H1 (cell line): ENCODE results near the gene GRM5. TPM values are rescaled to one million over a fixed set of nuclear protein-coding genes. Genes with fewer than 3 reads are reported as not detected.

Experiments
- CTCF ChIA-PET: fragments of 300-600 bp; sonication (Branson Sonifier 250); formaldehyde crosslinking; loops from one replicate; lab custom pipeline; 2021; ENCODE audit not compliant: partially characterized antibody; lab: Charles Lee
- POLR2A ChIA-PET: fragments of 300-600 bp; sonication (Branson Sonifier 250); formaldehyde crosslinking; loops from one replicate; lab custom pipeline; 2021; ENCODE audit warnings: inconsistent platforms; ENCODE audit not compliant: partially characterized antibody; lab: Charles Lee
- DNase-seq, 2 experiments: peaks; one replicate each; pipeline versions ENCODE4 v3.0.0 to v3.0.0-alpha.2; 2010 to 2022; ENCODE audit warnings: low spot score in 2 of 2, low read depth in 1 of 2, mixed read lengths in 1 of 2
- FAIRE-seq: peaks from 2 replicates; lab custom pipeline; 2011; peaks lifted over from hg19 to GRCh38; lab: Jason Lieb, UNC
- H2AFZ ChIP-seq: 2 replicates; pipeline ENCODE4 v1.8.1; 2012; ENCODE audit warnings: low read length, inconsistent platforms
- H2AK5ac ChIP-seq: 2 replicates; pipeline ENCODE4 v1.6.1; 2013; ENCODE audit warnings: low read depth, low read length
- H2BK120ac ChIP-seq: replicated peaks from 2 replicates; pipeline ENCODE3; 2013; ENCODE audit warnings: low read depth, low read length, inconsistent platforms
- H2BK12ac ChIP-seq: 2 replicates; pipeline ENCODE4 v1.6.1; 2013; ENCODE audit warnings: low read depth, low read length
- H2BK15ac ChIP-seq: 2 replicates; pipeline ENCODE4 v1.6.1; 2013; ENCODE audit warnings: low read length
- H2BK20ac ChIP-seq: 2 replicates; pipeline ENCODE4 v1.6.1; 2013; ENCODE audit warnings: low read length
- H2BK5ac ChIP-seq: 2 replicates; pipeline ENCODE4 v1.6.1; 2013; ENCODE audit warnings: low read depth, low read length
- H3K14ac ChIP-seq: 2 replicates; pipeline ENCODE4 v1.6.1; 2013; ENCODE audit warnings: inconsistent platforms; ENCODE audit not compliant: insufficient read length
- H3K18ac ChIP-seq: 2 replicates; pipeline ENCODE4 v1.6.1; 2013; ENCODE audit warnings: low read length; ENCODE audit errors: extremely low read depth
- H3K23ac ChIP-seq: 2 replicates; pipeline ENCODE4 v1.6.1; 2013; ENCODE audit warnings: inconsistent platforms; ENCODE audit not compliant: insufficient read length
- H3K23me2 ChIP-seq: 2 replicates; pipeline ENCODE4 v1.6.1; 2013; ENCODE audit warnings: low read depth, low read length
- H3K27ac ChIP-seq: 2 replicates; pipeline ENCODE4 v1.6.1; 2011; ENCODE audit warnings: low read depth, low read length, inconsistent platforms
- H3K27me3 ChIP-seq, 4 experiments: replicated peaks in 1 of 4; 1 replicate in 1 of 4; 2 replicates in 3 of 4; pipeline versions ENCODE4 v1.6.1 to v1.8.1; 2011 to 2013; ENCODE audit warnings: low read length in 3 of 4, mild to moderate bottlenecking in 3 of 4, inconsistent platforms in 2 of 4, mixed read lengths in 2 of 4, moderate library complexity in 1 of 4; ENCODE audit not compliant: control insufficient read depth in 3 of 4, insufficient read depth in 3 of 4; ENCODE audit errors: extremely low read depth in 1 of 4
- H3K36me3 ChIP-seq, 4 experiments: 2 replicates each; pipeline versions ENCODE4 v1.6.1 to v1.8.1; 2011 to 2013; ENCODE audit warnings: mild to moderate bottlenecking in 4 of 4, low read length in 3 of 4, moderate library complexity in 2 of 4, control low read depth in 1 of 4, inconsistent platforms in 1 of 4; ENCODE audit not compliant: insufficient read depth in 4 of 4, control insufficient read depth in 2 of 4
- H3K4ac ChIP-seq: replicated peaks from 2 replicates; pipeline ENCODE3; 2013; ENCODE audit warnings: low read length, low read depth, mixed read lengths, inconsistent platforms; ENCODE audit not compliant: insufficient read length
- H3K4me1 ChIP-seq, 4 experiments: replicated peaks in 1 of 4; 1 replicate in 1 of 4; 2 replicates in 3 of 4; pipeline versions ENCODE4 v1.6.1 to v1.8.1; 2011 to 2013; ENCODE audit warnings: low read length in 3 of 4, inconsistent platforms in 2 of 4, mixed read lengths in 1 of 4; ENCODE audit not compliant: insufficient read depth in 4 of 4, control insufficient read depth in 3 of 4
- H3K4me2 ChIP-seq, 2 experiments: 2 replicates each; pipeline versions ENCODE4 v1.6.1 to v1.8.1; 2011 to 2013; ENCODE audit warnings: low read depth in 2 of 2, low read length in 2 of 2, control low read depth in 1 of 2, inconsistent platforms in 1 of 2, mild to moderate bottlenecking in 1 of 2; ENCODE audit not compliant: insufficient read depth in 1 of 2
- H3K4me3 ChIP-seq, 4 experiments: fragments of 200-600, 300-600 bp in 1 of 4; sonication (generic), shearing (Covaris generic), sonication (Bioruptor Twin) in 1 of 4; 2 replicates each; pipeline versions ENCODE4 v1.5.1 to v1.8.1; 2011 to 2016; ENCODE audit warnings: low read length in 4 of 4, low read depth in 3 of 4, control low read depth in 2 of 4, inconsistent platforms in 2 of 4, mild to moderate bottlenecking in 2 of 4, mixed read lengths in 1 of 4, moderate library complexity in 1 of 4; ENCODE audit not compliant: insufficient read depth in 2 of 4; ENCODE audit errors: extremely low read depth in 1 of 4
- H3K56ac ChIP-seq: replicated peaks from 2 replicates; pipeline ENCODE3; 2013; ENCODE audit warnings: low read depth, mild to moderate bottlenecking, mixed read lengths, low read length, inconsistent platforms; ENCODE audit not compliant: insufficient read length
- H3K79me1 ChIP-seq: 2 replicates; pipeline ENCODE4 v1.6.1; 2013; ENCODE audit warnings: low read depth, low read length, control low read depth
- H3K79me2 ChIP-seq, 2 experiments: 2 replicates each; pipeline versions ENCODE4 v1.6.1 to v1.8.1; 2012 to 2013; ENCODE audit warnings: low read length in 2 of 2, mild to moderate bottlenecking in 2 of 2, inconsistent platforms in 1 of 2; ENCODE audit not compliant: insufficient read depth in 2 of 2, control insufficient read depth in 1 of 2
- H3K9ac ChIP-seq, 4 experiments: replicated peaks in 1 of 4; 1 replicate in 1 of 4; 2 replicates in 3 of 4; pipeline versions ENCODE4 v1.6.1 to v1.8.1; 2011 to 2013; ENCODE audit warnings: low read depth in 3 of 4, low read length in 3 of 4, control low read depth in 2 of 4, mild to moderate bottlenecking in 2 of 4, moderate library complexity in 2 of 4, inconsistent platforms in 1 of 4; ENCODE audit errors: extremely low read depth in 1 of 4
- H3K9me3 ChIP-seq, 2 experiments: 2 replicates each; pipeline versions ENCODE4 v1.6.1 to v1.8.1; 2012 to 2013; ENCODE audit warnings: mild to moderate bottlenecking in 2 of 2, moderate library complexity in 2 of 2, control low read depth in 1 of 2, inconsistent platforms in 1 of 2, low read depth in 1 of 2, low read length in 1 of 2, mixed read lengths in 1 of 2; ENCODE audit not compliant: insufficient read depth in 2 of 2
- H4K20me1 ChIP-seq, 2 experiments: replicated peaks in 1 of 2; 2 replicates each; pipeline versions ENCODE3 to v1.8.1; 2011 to 2013; ENCODE audit warnings: inconsistent platforms in 2 of 2, low read length in 2 of 2, mild to moderate bottlenecking in 1 of 2; ENCODE audit not compliant: insufficient read depth in 2 of 2, control insufficient read depth in 1 of 2
- H4K5ac ChIP-seq: 2 replicates; pipeline ENCODE4 v1.6.1; 2013; ENCODE audit warnings: low read length, low read depth, mixed read lengths, inconsistent platforms; ENCODE audit not compliant: insufficient read length
- H4K8ac ChIP-seq: 2 replicates; pipeline ENCODE4 v1.8.0; 2013; ENCODE audit warnings: mild to moderate bottlenecking, moderate library complexity, low read length, inconsistent platforms; ENCODE audit not compliant: insufficient read depth; ENCODE audit errors: extremely low read depth
- H4K91ac ChIP-seq: replicated peaks from 2 replicates; pipeline ENCODE3; 2013; ENCODE audit warnings: low read length, mixed read lengths, inconsistent platforms; ENCODE audit not compliant: insufficient read length
- BCL11A ChIP-seq, 2 experiments: IDR thresholded peaks; one replicate each; pipeline ENCODE4 v1.6.1; 2011; ENCODE audit warnings: low read depth in 2 of 2, low read length in 2 of 2, mild to moderate bottlenecking in 2 of 2
- CBX8 ChIP-seq: fragments of 300-800, 300-1000 bp; sonication (generic); IDR thresholded peaks from 2 replicates; pipeline ENCODE4 v1.7.1; 2016; ENCODE audit warnings: low read depth, low read length, borderline replicate concordance
- CHD2 ChIP-seq: IDR thresholded peaks from 2 replicates; pipeline ENCODE4 v1.6.1; 2012; ENCODE audit warnings: low read length, improper control_type of control experiment
- HDAC2 ChIP-seq, 2 experiments: fragments of 300-600 bp in 1 of 2; sonication (generic) in 1 of 2; IDR thresholded peaks; 2 replicates each; pipeline ENCODE4 v1.6.1; 2011 to 2012; ENCODE audit warnings: low read depth in 2 of 2, low read length in 2 of 2, mild to moderate bottlenecking in 2 of 2, moderate library complexity in 2 of 2, borderline replicate concordance in 1 of 2, inconsistent platforms in 1 of 2
- KDM4A ChIP-seq: IDR thresholded peaks from one replicate; pipeline ENCODE4 v1.7.1; 2012; ENCODE audit warnings: low read depth, mild to moderate bottlenecking, moderate library complexity, low read length, inconsistent platforms; ENCODE audit not compliant: severe bottlenecking
- POU5F1 ChIP-seq: IDR thresholded peaks from 2 replicates; pipeline ENCODE4 v1.6.1; 2011; ENCODE audit warnings: low read depth, mild to moderate bottlenecking, low read length, moderate library complexity
- SRF ChIP-seq: IDR thresholded peaks from 2 replicates; pipeline ENCODE4 v1.6.1; 2011; ENCODE audit warnings: mild to moderate bottlenecking, low read depth, low read length, moderate library complexity
- TAF7 ChIP-seq: optimal IDR thresholded peaks from 2 replicates; pipeline ENCODE3; 2011; ENCODE audit warnings: low read depth, mild to moderate bottlenecking, inconsistent platforms, low read length, moderate library complexity, borderline replicate concordance
- USF2 ChIP-seq: IDR thresholded peaks from 2 replicates; pipeline ENCODE4 v1.6.1; 2011; ENCODE audit warnings: low read length, improper control_type of control experiment
- WGBS, 2 experiments: shearing (Covaris generic) in 1 of 2; methylation state at CpG; one replicate each; pipeline versions ENCODE4 v1.1.6 to v1.1.7; 2013 to 2015; ENCODE audit warnings: low lambda C conversion rate in 2 of 2, mixed read lengths in 2 of 2, inconsistent platforms in 1 of 2, low coverage in 1 of 2, missing lambda C conversion rate in 1 of 2; ENCODE audit not compliant: insufficient replicate concordance in 2 of 2, insufficient coverage in 1 of 2, insufficient read length in 1 of 2; ENCODE audit errors: extremely low coverage in 1 of 2, missing lambda C conversion rate in 1 of 2; 5-methylcytosine and 5-hydroxymethylcytosine counted together
- polyA plus RNA-seq, 7 experiments: library from polyadenylated mRNA; depleted of rRNA in 3 of 7; stranded (reverse) in 5 of 7; unstranded in 2 of 7; fragments of >200 nt in 5 of 7; fragments of 200-250 nt in 2 of 7; gene quantifications; 1 replicate in 5 of 7; 2 replicates in 1 of 7; 4 replicates in 1 of 7; pipeline versions ENCODE4 v1.2.1 to v1.2.3, GENCODE V29; 2011 to 2013; ENCODE audit warnings: missing spikeins in 2 of 7, mixed read lengths in 2 of 7
- total RNA-seq: library from RNA; stranded (reverse); fragmentation: NEBNext Ultra II Directional; extraction: Animal tissue kit (Norgen Biotek cat#: 25700); gene quantifications from 2 replicates; pipeline ENCODE4 v1.2.1, GENCODE V29; 2021
- TF ChIP-seq, protein P1 (sequence below): IDR thresholded peaks from 2 replicates; pipeline ENCODE4 v1.6.1; 2012; ENCODE audit warnings: inconsistent platforms

Gene GRM5
- total and polyA plus RNA-seq, 2 of the 8 experiments (the other 6 are each of a cell fraction or from before 2014, with no cell fraction given): 0.15 to 0.43 TPM

- WGBS, 2 experiments: 91% methylated on average over 2 of the region's 2 CpGs; no CpG with 5 or more reads in 1 of the 2 experiments
- TF ChIP-seq USF2: no peak
- no peak for TF ChIP-seq POU5F1
- no peak for TF ChIP-seq KDM4A
- TF ChIP-seq TAF7: no peak
- no peak for TF ChIP-seq CHD2
- no peak for TF ChIP-seq CBX8
- TF ChIP-seq, protein P1, sequence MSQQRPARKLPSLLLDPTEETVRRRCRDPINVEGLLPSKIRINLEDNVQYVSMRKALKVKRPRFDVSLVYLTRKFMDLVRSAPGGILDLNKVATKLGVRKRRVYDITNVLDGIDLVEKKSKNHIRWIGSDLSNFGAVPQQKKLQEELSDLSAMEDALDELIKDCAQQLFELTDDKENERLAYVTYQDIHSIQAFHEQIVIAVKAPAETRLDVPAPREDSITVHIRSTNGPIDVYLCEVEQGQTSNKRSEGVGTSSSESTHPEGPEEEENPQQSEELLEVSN: no peak
- TF ChIP-seq BCL11A (IDR thresholded peaks at IDR 0.05; ENCODE audit: low read depth in 2 of 2, low read length in 2 of 2): no peak
- TF ChIP-seq SRF: no peak
- no peak for TF ChIP-seq HDAC2 (IDR thresholded peaks at IDR 0.05; ENCODE audit: borderline replicate concordance in 1 of 2, low read depth in 2 of 2, low read length in 2 of 2)
Observed at GRCh38 chr11:88522624-88523385, 543.0 kb downstream of the GRM5 start.

More at GRCh38 chr11:88522624-88523385, 543.0 kb downstream of the GRM5 start:
- ChIA-PET CTCF (interaction anchor here (0.9 to 2.9 kb wide), 8 partner anchors 16 to 507 kb away, joined by 3 to 7 read pairs (median 4); no protein-coding TSS in a partner anchor), POLR2A (no interaction called here)
- H2BK120ac ChIP-seq: no peak overlapping the region
- no peak overlapping the region for H2AK5ac ChIP-seq
- no peaks in the 10 kb centered on the region for H3K9me3 ChIP-seq
- H3K4ac ChIP-seq: no peak overlapping the region
- H3K36me3 ChIP-seq: no peaks in the 10 kb centered on the region
- H2AFZ ChIP-seq: no peak overlapping the region
- H4K91ac ChIP-seq: no peak overlapping the region
- H3K79me1 ChIP-seq: no peaks in the 10 kb centered on the region
- H3K18ac ChIP-seq: no peak overlapping the region
- no peak overlapping the region for H2BK5ac ChIP-seq
- no peak for FAIRE-seq
- no peak overlapping the region for H4K5ac ChIP-seq
- H3K23me2 ChIP-seq: no peaks in the 10 kb centered on the region
- no peak overlapping the region for H3K56ac ChIP-seq
- no peaks in the 10 kb centered on the region for H3K79me2 ChIP-seq
- H3K4me3 ChIP-seq: no peak overlapping the region
- H3K9ac ChIP-seq: no peak overlapping the region
- H2BK20ac ChIP-seq: no peak overlapping the region
- no peak overlapping the region for H2BK15ac ChIP-seq
- no peaks in the 10 kb centered on the region for H4K20me1 ChIP-seq
- no peak overlapping the region for H3K14ac ChIP-seq
- peaks cover 0 to 6% (median 4%) of the 10 kb centered on the region in 4 experiments; a peak in 3 of 7 replicates for H3K4me1 ChIP-seq
- H3K4me2 ChIP-seq: no peak overlapping the region
- H3K27me3 ChIP-seq: no peaks in the 10 kb centered on the region
- no peak overlapping the region for H4K8ac ChIP-seq
- no peak overlapping the region for H2BK12ac ChIP-seq
- DNase-seq: no peak
- no peak overlapping the region for H3K27ac ChIP-seq
- no peak overlapping the region for H3K23ac ChIP-seq
